Upper lobe of right lung (tissue), 1 donor: Measurements from ENCODE around the gene SRGAP3. TPM values are rescaled to one million over a fixed set of nuclear protein-coding genes. Genes with fewer than 3 reads are reported as not detected.
A peak's percentile ranks its signal among the peaks of the same experiment; 100 is the strongest.
"Not testable (repeated sequence)": the region's sequence is repeated elsewhere in the genome, so short reads cannot be mapped to it uniquely, and the experiment has no call there.

Experiments
- ATAC-seq: fragments of 200-7000 bp; cut with Tn5 transposase; one replicate; pipeline ENCODE4 v1.9.1; 2020; ENCODE audit warnings: mild to moderate bottlenecking, moderate library complexity
- DNase-seq: peaks from one replicate; pipeline ENCODE4 v3.0.0-alpha.2; 2020
- H3K27ac ChIP-seq: fragments of 200-600 bp; one replicate; pipeline ENCODE4 v1.8.0; 2022
- H3K27me3 ChIP-seq: fragments of 200-600 bp; one replicate; pipeline ENCODE4 v1.8.0; 2022; ENCODE audit warnings: mild to moderate bottlenecking
- H3K36me3 ChIP-seq: fragments of 200-600 bp; one replicate; pipeline ENCODE4 v1.8.0; 2022
- H3K4me1 ChIP-seq: fragments of 200-600 bp; one replicate; pipeline ENCODE4 v1.8.0; 2022
- H3K4me3 ChIP-seq: fragments of 200-600 bp; one replicate; pipeline ENCODE4 v1.8.0; 2022; ENCODE audit warnings: mild to moderate bottlenecking
- H3K9me3 ChIP-seq: fragments of 200-600 bp; one replicate; pipeline ENCODE4 v1.8.0; 2022
- intact Hi-C: fragments of 100-400 bp; cut with DNase I; formaldehyde crosslinking; loops from one replicate; pipeline ENCODE4 v1.11.0; 2022
- total RNA-seq: library from RNA; stranded (reverse); fragmentation: NEBNext Ultra II Directional; extraction: Animal tissue kit (Norgen Biotek cat#: 25700); gene quantifications from one replicate; pipeline ENCODE4 v1.2.1, GENCODE V29; 2021
- TF ChIP-seq, protein P1 (sequence below): fragments of 200-600 bp; IDR thresholded peaks from one replicate; pipeline ENCODE4 v1.8.0; 2022; ENCODE audit warnings: antibody characterized with exemption
- donor health status: DM: no; HTN: yes; CAD: no; lungs with severe emphysema.

The SRGAP3 gene
- total RNA-seq, 1 donor from 2014 or later: 3.2 TPM

DNA sequence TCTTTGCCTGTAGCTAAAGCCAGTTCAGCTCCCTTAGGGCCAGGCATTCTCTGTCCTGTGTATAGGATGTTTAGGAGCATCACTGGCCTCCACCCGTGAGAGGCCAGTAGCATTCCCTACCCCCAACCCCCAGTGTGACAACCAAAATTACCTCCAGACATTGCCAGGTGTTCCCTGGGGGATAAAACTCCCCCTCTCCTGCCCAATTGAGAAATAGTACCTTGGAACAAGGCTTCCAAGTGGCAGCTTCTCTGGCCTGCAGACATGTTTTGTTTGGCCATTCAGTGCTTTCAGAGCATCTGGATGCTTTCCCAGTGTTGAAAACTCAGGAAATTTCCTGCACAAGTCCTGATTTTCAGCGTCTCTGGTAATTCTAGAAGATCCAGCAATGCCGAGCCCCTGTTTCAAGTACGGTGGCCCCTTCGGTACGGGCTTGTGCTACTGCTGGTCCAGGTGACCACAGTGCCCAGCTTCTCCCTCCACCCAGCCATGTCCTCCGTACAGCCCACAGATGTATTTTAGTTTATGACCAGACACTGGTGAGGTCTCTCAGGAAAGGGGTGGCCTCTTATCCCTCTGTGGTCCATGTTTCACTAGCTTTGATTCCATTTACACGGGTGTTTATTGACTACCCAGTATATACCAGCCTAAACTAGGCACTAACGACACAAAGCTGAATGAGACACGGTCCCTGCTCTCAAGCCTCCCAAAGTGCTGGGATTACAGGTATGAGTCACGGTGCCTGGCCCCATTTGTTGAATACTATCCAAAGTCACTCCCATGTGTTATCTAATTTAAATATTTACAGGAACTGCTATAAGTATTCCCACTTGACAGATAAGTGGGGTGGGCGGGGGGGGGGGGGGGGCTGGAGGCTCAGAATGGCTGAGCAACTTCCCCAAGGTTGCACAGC, 160.7 kb downstream of the SRGAP3 start:
- Histone ChIP-seq H3K27me3 (no peaks in the 10 kb centered on the region), H3K9me3 (no peaks in the 10 kb centered on the region), H3K27ac (peak overlapping the region; percentile 53), H3K4me1 (peaks cover 16% of the 10 kb centered on the region), H3K36me3 (no peaks in the 10 kb centered on the region), H3K4me3 (no peak overlapping the region)
- ATAC-seq (peak; percentile 87), DNase-seq (no peak)
- TF ChIP-seq, protein P1, sequence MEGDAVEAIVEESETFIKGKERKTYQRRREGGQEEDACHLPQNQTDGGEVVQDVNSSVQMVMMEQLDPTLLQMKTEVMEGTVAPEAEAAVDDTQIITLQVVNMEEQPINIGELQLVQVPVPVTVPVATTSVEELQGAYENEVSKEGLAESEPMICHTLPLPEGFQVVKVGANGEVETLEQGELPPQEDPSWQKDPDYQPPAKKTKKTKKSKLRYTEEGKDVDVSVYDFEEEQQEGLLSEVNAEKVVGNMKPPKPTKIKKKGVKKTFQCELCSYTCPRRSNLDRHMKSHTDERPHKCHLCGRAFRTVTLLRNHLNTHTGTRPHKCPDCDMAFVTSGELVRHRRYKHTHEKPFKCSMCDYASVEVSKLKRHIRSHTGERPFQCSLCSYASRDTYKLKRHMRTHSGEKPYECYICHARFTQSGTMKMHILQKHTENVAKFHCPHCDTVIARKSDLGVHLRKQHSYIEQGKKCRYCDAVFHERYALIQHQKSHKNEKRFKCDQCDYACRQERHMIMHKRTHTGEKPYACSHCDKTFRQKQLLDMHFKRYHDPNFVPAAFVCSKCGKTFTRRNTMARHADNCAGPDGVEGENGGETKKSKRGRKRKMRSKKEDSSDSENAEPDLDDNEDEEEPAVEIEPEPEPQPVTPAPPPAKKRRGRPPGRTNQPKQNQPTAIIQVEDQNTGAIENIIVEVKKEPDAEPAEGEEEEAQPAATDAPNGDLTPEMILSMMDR: no peak
- intact Hi-C loops: no loop called here

DNA sequence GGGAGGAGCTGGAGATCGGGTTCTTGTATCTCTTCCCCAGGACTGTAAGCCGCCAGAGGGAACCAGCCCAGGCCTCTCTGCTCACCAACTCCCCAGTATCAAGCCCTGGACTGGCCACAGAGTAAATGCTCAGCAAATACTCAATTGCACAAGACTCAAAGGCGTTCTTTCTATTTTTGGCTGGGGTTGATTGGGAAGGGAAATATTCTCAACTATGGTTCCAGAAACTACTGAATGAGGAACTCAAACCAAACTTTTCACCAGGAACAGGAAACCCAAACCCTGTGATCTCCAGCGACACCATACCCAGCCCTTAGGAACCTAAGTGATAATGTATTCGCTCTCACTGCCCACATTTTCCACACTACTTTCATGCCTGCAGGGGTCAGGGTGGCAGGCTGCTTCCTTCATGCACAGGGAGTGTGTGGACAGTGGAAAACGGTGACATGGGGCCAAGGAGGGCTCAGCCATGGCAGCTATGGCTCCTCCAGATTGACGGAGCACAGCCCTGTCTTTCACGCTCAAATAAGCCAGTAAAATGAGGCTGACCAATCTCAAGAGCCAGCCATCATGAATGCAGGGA, 161.5 kb downstream of the SRGAP3 start:
- Histone ChIP-seq H3K36me3 (no peaks in the 10 kb centered on the region), H3K4me3 (no peak overlapping the region), H3K4me1 (peaks cover 16% of the 10 kb centered on the region), H3K9me3 (no peaks in the 10 kb centered on the region), H3K27ac (peak overlapping the region; percentile 53), H3K27me3 (no peaks in the 10 kb centered on the region)
- no peak for DNase-seq
- TF ChIP-seq, protein P1: no peak
- ATAC-seq: peak; percentile 60
- intact Hi-C loops: no loop called here

DNA sequence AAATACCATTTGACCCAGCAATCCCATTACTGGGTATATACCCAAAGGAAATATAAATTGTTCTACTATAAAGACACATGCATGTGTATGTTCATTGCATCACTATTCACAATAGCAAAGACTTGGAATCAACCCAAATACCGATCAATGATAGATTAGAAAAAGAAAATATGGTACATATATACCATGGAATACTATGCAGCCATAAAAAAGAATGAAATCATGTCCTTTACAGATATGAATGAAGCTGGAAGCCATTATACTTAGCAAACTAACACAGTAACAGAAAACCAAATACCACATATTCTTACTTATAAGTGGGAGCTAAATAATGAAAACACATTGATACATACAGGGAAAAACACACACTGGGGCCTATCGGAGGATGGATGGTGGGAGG, 164.0 kb downstream of the SRGAP3 start:
- peaks cover 16% of the 10 kb centered on the region for H3K4me1 ChIP-seq
- H3K27me3 ChIP-seq, intact Hi-C loops, DNase-seq, H3K9me3 ChIP-seq, H3K4me3 ChIP-seq, H3K36me3 ChIP-seq, ATAC-seq, H3K27ac ChIP-seq: not testable (repeated sequence)

DNA sequence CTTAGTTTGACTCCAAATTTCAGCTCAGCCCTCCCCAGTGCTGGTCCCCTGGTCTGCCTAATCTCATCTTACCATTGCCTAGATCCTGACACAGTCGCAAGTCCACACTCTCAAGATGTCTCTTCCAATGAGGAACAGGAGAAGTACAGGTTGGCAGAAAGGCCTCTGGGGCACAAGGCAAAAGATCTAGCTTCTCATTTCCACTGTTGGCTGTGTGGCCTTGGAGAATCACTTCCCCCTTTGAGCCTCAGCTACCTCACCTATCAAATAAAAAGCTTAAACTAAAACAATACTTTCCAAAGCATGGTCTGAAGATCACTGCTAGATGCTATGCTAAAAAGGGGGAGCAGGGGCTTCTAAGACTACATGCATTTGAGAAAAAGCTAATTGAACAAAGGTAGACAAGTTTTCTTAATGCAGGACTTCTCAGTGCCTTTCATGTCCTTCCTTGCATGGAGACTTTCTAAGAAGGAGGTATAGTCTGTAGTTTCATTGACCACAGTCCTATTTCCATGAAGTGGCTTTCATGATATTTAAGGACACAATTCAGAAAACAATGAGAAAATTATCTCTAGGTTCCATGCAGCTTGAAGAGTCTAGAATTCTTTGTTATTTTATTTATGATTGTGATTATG, 168.1 kb downstream of the SRGAP3 start:
- DNase-seq (no peak), ATAC-seq (no peak)
- no peak overlapping the region for H3K27ac ChIP-seq
- intact Hi-C loops: no loop called here
- H3K9me3 ChIP-seq: no peaks in the 10 kb centered on the region
- H3K4me3 ChIP-seq: no peak overlapping the region
- H3K27me3 ChIP-seq: no peaks in the 10 kb centered on the region
- H3K4me1 ChIP-seq: no peaks in the 10 kb centered on the region
- TF ChIP-seq, protein P1: no peak
- H3K36me3 ChIP-seq: no peaks in the 10 kb centered on the region

DNA sequence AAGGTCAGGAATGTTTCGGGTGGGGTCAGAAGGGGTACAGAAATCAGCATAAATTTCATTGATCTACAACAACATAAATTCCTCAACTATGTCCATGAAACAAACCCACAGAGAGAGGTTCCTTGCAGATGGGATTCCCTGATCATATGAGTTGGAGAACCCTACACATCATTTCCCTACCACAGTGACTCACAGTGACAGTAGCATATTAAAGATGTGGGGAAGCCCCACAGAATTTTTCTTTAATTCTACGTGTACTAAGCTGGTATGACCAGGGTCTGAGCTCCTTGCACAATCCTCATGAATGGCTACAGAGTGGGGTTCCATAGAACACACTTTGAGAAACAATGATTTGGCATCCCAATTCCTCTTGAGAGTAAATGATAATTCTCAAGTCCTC, 169.3 kb downstream of the SRGAP3 start:
- H3K9me3 ChIP-seq: no peaks in the 10 kb centered on the region
- no peaks in the 10 kb centered on the region for H3K27me3 ChIP-seq
- ATAC-seq (no peak), DNase-seq (no peak)
- no peak overlapping the region for H3K27ac ChIP-seq
- intact Hi-C loops: no loop called here
- no peaks in the 10 kb centered on the region for H3K4me1 ChIP-seq
- no peaks in the 10 kb centered on the region for H3K36me3 ChIP-seq
- H3K4me3 ChIP-seq: no peak overlapping the region
- TF ChIP-seq, protein P1: no peak

DNA sequence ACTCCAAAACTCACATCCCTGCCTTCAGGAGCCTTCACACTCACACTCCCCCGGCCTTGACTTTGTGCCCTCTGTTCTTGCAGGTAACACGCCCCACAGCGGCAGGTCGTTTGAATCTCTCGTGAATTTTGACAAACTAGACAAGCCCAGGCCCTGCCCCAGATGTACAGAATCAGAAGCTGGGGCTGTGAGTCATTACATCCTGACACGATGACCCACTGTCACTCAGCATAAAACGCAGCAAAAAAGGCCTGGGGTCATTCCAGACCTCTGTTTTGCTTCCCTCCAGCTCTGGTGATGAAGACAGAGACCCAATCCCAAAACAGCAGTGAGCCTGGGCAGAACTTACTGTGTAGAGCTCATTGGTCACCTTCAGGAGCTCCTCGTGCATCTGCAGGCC, 169.8 kb downstream of the SRGAP3 start:
- Histone ChIP-seq H3K27ac (no peak overlapping the region), H3K4me1 (no peaks in the 10 kb centered on the region), H3K27me3 (no peaks in the 10 kb centered on the region), H3K4me3 (no peak overlapping the region), H3K36me3 (no peaks in the 10 kb centered on the region), H3K9me3 (no peaks in the 10 kb centered on the region)
- TF ChIP-seq, protein P1: no peak
- no peak for ATAC-seq
- intact Hi-C loops: no loop called here
- no peak for DNase-seq
